IPS-15b (cell line): ENCODE measurements around the gene SLC39A9.

Experiments
- H3K27me3 ChIP-seq: one replicate; pipeline ENCODE4 v1.6.1; 2013; ENCODE audit warnings: low read length; ENCODE audit not compliant: control insufficient read depth, insufficient read depth
- H3K36me3 ChIP-seq: one replicate; pipeline ENCODE4 v1.6.1; 2013; ENCODE audit warnings: low read length; ENCODE audit not compliant: control insufficient read depth, insufficient read depth
- H3K4me1 ChIP-seq: one replicate; pipeline ENCODE4 v1.6.1; 2013; ENCODE audit warnings: mild to moderate bottlenecking, low read length; ENCODE audit not compliant: control insufficient read depth, insufficient read depth
- H3K4me3 ChIP-seq: one replicate; pipeline ENCODE4 v1.5.1; 2013; ENCODE audit warnings: low read depth, low read length
- H3K9ac ChIP-seq: one replicate; pipeline ENCODE4 v1.6.1; 2013; ENCODE audit warnings: low read depth, mild to moderate bottlenecking, low read length
- H3K9me3 ChIP-seq: one replicate; pipeline ENCODE4 v1.6.1; 2013; ENCODE audit warnings: mild to moderate bottlenecking, low read length; ENCODE audit not compliant: control insufficient read depth, insufficient read depth

The SLC39A9 gene, protein sequence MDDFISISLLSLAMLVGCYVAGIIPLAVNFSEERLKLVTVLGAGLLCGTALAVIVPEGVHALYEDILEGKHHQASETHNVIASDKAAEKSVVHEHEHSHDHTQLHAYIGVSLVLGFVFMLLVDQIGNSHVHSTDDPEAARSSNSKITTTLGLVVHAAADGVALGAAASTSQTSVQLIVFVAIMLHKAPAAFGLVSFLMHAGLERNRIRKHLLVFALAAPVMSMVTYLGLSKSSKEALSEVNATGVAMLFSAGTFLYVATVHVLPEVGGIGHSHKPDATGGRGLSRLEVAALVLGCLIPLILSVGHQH

DNA sequence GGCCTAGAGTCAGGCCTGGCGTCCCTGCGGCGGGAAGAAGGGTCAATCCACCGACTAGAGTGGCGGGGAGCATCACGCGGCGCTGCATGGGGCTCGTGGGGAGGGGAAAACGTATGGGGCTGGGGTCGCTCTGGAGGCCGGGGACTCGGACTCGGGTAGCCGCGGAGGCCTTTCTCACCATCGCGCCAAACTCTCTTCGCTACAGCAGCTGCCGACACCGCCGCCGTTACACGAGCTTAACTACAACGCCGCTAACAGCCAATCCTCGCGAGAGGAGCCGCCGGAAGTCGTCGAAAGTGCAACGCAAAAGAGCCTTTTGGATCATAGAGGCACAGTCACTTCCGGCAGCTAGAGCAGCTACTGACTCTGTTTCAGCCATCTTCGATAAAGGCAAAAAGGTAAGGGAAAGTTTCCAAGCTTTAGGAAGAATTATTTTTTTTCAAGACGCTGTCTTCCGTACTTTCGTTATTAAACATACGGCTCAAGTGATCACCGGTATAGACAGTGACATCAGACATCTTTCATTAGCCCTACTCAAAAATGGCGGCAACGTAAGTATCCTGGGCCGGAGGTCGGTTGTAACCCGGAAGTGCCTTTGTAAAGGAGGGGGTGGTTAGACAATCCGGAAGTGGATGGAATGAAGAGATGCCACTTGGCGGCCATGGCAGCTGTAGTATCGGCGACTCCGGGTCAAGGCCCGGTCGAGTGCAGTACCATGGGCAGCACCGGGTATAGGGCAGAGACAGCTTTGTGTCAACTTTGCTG lies at the start of gene SLC39A9, which contains the start of gene ERH:
Gene SLC39A9, plus strand, starts transcription at position 640 of the 765 bp plus-strand sequence. CDS start 678 bp downstream, outside the sequence.
Gene ERH, minus strand, starts transcription at position 247 of the 765 bp plus-strand sequence. Its CDS starts 66 bp downstream, at position 181.
- Histone ChIP-seq H3K9me3 (no peaks in the 10 kb centered on the region), H3K4me3 (peak within 1 kb of the TSS; percentile 71), H3K4me1 (no peaks in the 10 kb centered on the region), H3K36me3 (peaks cover 22% of the 10 kb centered on the region), H3K9ac (peak within 1 kb of the TSS; percentile 97), H3K27me3 (no peaks in the 10 kb centered on the region)

DNA sequence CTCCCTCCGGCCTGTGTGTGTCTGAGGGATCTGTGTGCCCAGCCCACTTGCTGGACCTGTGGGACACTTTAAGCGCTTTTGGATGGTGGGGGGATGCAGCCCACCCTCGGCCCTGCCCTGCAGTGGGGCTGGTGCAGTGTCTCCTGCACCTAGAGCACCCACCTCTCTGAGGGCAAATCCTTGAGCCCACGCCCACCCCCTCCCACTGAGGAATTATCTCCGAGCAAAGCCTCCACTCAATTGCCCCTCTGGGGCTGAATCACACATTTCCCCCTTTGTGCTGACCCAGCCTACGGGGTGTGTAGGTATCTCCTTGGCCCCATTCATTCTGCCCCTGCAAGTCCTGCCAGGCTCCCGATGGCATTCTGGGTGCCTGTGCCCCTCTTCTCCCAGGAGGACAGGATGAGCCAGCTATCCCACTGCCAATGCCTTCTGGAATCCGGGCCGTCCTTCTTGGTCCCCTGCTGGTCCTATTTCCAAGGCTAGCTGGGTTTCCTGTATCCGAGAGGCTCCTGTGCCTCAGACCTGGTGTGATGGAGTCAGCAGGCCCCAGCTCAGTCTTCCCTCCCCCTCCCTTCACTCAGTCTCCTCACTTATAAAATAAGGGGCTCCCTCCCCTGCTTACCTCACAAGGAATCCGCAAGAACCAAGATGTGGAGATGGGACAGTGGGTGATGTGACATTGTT lies 49.3 kb upstream of the SLC39A9 start:
- Histone ChIP-seq H3K4me1 (peaks cover 5% of the 10 kb centered on the region), H3K9me3 (no peaks in the 10 kb centered on the region), H3K36me3 (no peaks in the 10 kb centered on the region), H3K9ac (no peak overlapping the region), H3K4me3 (no peak overlapping the region), H3K27me3 (no peaks in the 10 kb centered on the region)

DNA sequence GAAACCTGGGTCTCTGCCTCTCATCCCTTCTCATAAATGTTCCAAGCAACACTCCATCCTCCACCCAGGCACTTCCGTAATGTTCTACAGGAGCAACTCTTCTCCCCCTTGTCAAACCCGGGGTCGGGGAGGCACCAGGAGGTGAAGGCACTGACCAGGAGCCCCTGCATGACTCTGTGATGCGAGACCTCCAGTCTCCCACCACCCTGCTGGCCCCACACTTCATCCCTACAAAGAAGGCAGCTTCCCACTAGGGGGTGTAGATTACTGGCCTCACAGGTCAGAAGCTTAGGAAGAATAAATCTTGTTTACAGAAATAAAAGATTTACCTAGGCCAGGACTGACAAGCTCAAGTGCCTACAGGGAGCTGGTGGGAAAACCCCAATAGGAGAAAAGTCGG lies 47.6 kb upstream of the SLC39A9 start:
- Histone ChIP-seq H3K9ac (no peak overlapping the region), H3K36me3 (no peaks in the 10 kb centered on the region), H3K9me3 (no peaks in the 10 kb centered on the region), H3K4me1 (peaks cover 5% of the 10 kb centered on the region), H3K4me3 (no peak overlapping the region), H3K27me3 (no peaks in the 10 kb centered on the region)

GRCh38 chr14:69351385-69351784 lies 47.1 kb upstream of the SLC39A9 start:
- Histone ChIP-seq H3K4me3 (no peak overlapping the region), H3K27me3 (no peaks in the 10 kb centered on the region), H3K36me3 (no peaks in the 10 kb centered on the region), H3K9me3 (no peaks in the 10 kb centered on the region), H3K4me1 (peaks cover 3% of the 10 kb centered on the region), H3K9ac (no peak overlapping the region)

- Histone ChIP-seq H3K9me3 (no peaks in the 10 kb centered on the region), H3K9ac (no peak overlapping the region), H3K4me1 (peaks cover 2% of the 10 kb centered on the region), H3K36me3 (no peaks in the 10 kb centered on the region), H3K4me3 (no peak overlapping the region), H3K27me3 (no peaks in the 10 kb centered on the region)
Measured at GRCh38 chr14:69351911-69352310, 46.6 kb upstream of the SLC39A9 start.

DNA sequence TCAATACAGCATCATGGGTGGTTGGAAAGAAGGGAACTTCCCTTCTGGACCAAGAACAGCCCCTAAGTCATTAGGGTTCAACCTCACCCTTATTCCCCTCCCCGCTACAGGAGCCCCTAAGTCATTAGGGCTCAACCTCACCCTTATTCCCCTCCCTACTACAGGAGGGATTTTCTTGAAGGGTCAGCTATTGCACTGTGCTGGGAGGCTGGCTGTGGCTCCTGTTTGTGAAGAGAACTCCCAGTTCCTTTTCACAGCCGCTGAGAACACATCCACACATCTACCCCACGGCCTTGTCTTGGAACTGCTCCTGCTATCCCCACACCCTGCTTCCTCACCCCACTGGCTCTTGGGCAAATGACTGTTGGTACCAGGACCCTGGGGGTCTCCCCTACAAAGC lies 45.3 kb upstream of the SLC39A9 start:
- Histone ChIP-seq H3K9me3 (no peaks in the 10 kb centered on the region), H3K4me3 (no peak overlapping the region), H3K27me3 (no peaks in the 10 kb centered on the region), H3K36me3 (no peaks in the 10 kb centered on the region), H3K9ac (no peak overlapping the region), H3K4me1 (peaks cover 2% of the 10 kb centered on the region)

DNA sequence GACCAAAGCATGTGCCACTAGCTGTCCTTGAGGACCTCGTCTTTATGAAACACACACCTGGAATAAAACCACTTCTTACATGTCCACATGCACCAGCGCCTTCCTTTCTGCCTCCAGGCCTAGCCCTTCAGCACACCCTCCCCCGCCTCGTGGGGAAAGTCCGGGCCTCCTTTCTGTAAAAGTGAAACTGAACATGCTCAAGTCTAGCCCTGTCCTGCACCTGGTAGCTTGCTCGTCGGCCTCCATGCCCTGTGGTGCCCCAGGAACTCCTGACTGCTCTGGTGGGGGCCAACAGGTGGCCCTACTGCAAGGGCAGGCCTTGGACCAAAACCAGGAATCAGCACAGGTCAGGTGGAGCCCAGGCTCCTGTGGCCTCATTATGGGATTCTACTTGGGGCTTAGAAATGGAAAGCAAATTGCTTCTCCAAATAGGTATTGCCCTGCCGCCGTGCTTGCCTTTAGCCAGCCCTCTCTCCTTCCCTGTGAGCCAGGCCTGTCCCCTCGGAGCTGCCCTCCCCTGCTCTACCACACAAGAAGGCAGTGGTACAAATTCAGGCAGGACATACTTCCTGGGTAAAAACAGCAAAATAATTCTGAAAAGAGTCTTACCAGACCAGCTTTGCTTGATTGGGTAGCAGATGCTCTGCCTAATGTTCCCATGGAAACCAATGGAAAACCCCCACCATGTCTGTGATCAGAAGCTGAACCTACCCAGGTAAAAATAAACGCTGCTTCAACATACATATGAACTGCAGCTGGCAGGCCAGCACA lies 43.9 kb upstream of the SLC39A9 start:
- Histone ChIP-seq H3K4me3 (no peak overlapping the region), H3K9ac (no peak overlapping the region), H3K9me3 (no peaks in the 10 kb centered on the region), H3K36me3 (no peaks in the 10 kb centered on the region), H3K4me1 (peaks cover 2% of the 10 kb centered on the region), H3K27me3 (no peaks in the 10 kb centered on the region)

DNA sequence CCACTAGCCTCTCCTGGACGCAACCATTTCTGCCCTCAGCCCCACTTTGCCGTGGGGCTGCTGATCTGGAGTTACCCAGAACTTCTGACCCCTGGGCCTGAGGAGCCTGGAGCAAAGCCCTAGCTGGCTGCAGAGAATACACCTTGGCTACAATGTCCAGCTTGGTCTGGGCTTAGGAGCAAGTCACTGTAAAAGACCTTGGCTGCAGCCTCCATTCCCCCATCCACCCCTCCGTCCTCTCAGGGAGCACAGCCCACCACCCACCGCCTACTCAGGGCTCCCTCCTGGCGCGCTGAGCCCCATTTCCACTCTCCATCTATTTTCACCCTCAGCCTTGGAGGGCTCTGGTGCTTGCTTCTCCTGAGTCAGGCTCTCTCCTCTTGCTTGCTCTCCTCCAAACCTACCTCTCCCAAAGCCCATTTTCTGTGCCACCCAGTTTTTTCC lies 43.3 kb upstream of the SLC39A9 start:
- Histone ChIP-seq H3K27me3 (no peaks in the 10 kb centered on the region), H3K4me1 (peaks cover 2% of the 10 kb centered on the region), H3K36me3 (no peaks in the 10 kb centered on the region), H3K4me3 (no peak overlapping the region), H3K9me3 (no peaks in the 10 kb centered on the region), H3K9ac (no peak overlapping the region)

DNA sequence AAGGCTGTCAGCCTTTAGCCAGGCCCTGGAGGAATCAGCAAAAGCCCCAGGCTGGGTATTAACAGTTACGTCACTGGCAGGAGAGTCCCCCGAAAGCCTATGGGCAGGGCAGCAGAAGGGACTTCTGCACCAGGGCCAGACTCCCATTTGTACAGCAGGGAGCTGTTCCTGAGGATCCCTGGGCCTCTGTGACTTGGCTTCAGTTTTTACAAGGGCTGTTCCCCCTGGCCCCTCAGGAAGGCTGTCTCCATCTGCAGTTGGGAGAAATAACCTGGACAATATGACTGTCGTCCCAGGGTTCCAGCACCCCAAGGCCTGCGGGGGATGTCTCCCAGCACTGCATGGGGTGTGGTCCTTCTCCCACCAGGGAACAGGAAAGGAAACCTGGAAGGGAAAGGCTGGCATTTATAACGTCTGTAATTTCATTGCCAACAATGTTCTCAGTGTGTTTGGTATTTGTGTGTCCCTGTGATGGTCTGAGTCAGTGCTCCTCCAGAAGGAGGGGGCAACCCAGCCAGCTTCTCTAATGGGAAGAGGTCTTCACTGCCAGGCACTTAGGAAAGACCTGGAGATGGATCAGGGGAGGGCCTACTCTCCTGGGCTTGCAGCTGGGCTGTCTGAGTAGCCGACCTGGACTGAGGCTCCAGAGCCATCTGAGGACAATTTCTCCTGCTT lies 42.7 kb upstream of the SLC39A9 start:
- H3K4me3 ChIP-seq = no peak overlapping the region
- H3K36me3 ChIP-seq = no peaks in the 10 kb centered on the region
- no peaks in the 10 kb centered on the region for H3K27me3 ChIP-seq
- no peak overlapping the region for H3K9ac ChIP-seq
- H3K4me1 ChIP-seq = peaks cover 2% of the 10 kb centered on the region
- no peaks in the 10 kb centered on the region for H3K9me3 ChIP-seq

- Histone ChIP-seq H3K4me1 (no peaks in the 10 kb centered on the region), H3K9me3 (no peaks in the 10 kb centered on the region), H3K9ac (no peak overlapping the region), H3K4me3 (no peak overlapping the region), H3K27me3 (no peaks in the 10 kb centered on the region), H3K36me3 (no peaks in the 10 kb centered on the region)
Measured at GRCh38 chr14:69356903-69357543, 41.5 kb upstream of the SLC39A9 start.
